HG02763 (cell line): ENCODE results near the gene TSTD1.

Experiments used
- ATAC-seq: cut with Tn5 transposase; IDR thresholded peaks from one replicate; pipeline ENCODE4 v1.9.1; 2021; ENCODE audit warnings: mild to moderate bottlenecking, moderate library complexity; ENCODE audit not compliant: unreplicated experiment

Gene TSTD1

GRCh38 chr1:161038523-161039153 is at the start of gene TSTD1:
Gene TSTD1 (minus strand): TSS chr1:161038964. CDS start chr1:161038889, 75 bp downstream.
- ATAC-seq: peak; percentile 76

- no peak for ATAC-seq
These were observed 47.7 kb upstream of the TSTD1 start for GRCh38 chr1:161086457-161086856.

- ATAC-seq: no peak
These were observed 46.4 kb upstream of the TSTD1 start for GRCh38 chr1:161085165-161085564.

GRCh38 chr1:161084597-161084988 is 45.8 kb upstream of the TSTD1 start:
- ATAC-seq: no peak

- ATAC-seq: no peak
These were observed 45.2 kb upstream of the TSTD1 start for GRCh38 chr1:161083748-161084596.

- no peak for ATAC-seq
These were observed 44.4 kb upstream of the TSTD1 start for GRCh38 chr1:161082996-161083747.

GRCh38 chr1:161082483-161082882 is 43.7 kb upstream of the TSTD1 start:
- ATAC-seq: no peak

- no peak for ATAC-seq
These were observed 42.8 kb upstream of the TSTD1 start for GRCh38 chr1:161081519-161081918.

- ATAC-seq: no peak
These were observed 42.0 kb upstream of the TSTD1 start for GRCh38 chr1:161080441-161081405.

GRCh38 chr1:161079436-161080110 is 40.8 kb upstream of the TSTD1 start:
- no peak for ATAC-seq

GRCh38 chr1:161077426-161077825 is 38.7 kb upstream of the TSTD1 start:
- no peak for ATAC-seq

GRCh38 chr1:161076410-161076809 is 37.6 kb upstream of the TSTD1 start:
- ATAC-seq: no peak

- ATAC-seq: no peak
These were observed 36.1 kb upstream of the TSTD1 start for GRCh38 chr1:161074676-161075368.

GRCh38 chr1:161073474-161074121 is 34.8 kb upstream of the TSTD1 start:
- no peak for ATAC-seq

GRCh38 chr1:161072751-161073449 is 34.1 kb upstream of the TSTD1 start:
- no peak for ATAC-seq

GRCh38 chr1:161071886-161072371 is 33.2 kb upstream of the TSTD1 start:
- ATAC-seq: no peak

- no peak for ATAC-seq
These were observed 32.0 kb upstream of the TSTD1 start for GRCh38 chr1:161070761-161071160.

GRCh38 chr1:161069731-161070270 is 31.0 kb upstream of the TSTD1 start, which contains the start of gene ARHGAP30:
Gene ARHGAP30 (minus strand): TSS chr1:161069891. CDS start chr1:161069624, 267 bp downstream.
- peak; percentile 80 for ATAC-seq
